H1 (cell line): Measurements from ENCODE around the gene PDE3A. TPM values are rescaled to one million over a fixed set of nuclear protein-coding genes. Genes with fewer than 3 reads are reported as not detected.

Experiments
- CTCF ChIA-PET: fragments of 300-600 bp; sonication (Branson Sonifier 250); formaldehyde crosslinking; loops from one replicate; lab custom pipeline; 2021; ENCODE audit not compliant: partially characterized antibody; lab: Charles Lee
- POLR2A ChIA-PET: fragments of 300-600 bp; sonication (Branson Sonifier 250); formaldehyde crosslinking; loops from one replicate; lab custom pipeline; 2021; ENCODE audit warnings: inconsistent platforms; ENCODE audit not compliant: partially characterized antibody; lab: Charles Lee
- DNase-seq, 2 experiments: peaks; one replicate each; pipeline versions ENCODE4 v3.0.0 to v3.0.0-alpha.2; 2010 to 2022; ENCODE audit warnings: low spot score in 2 of 2, low read depth in 1 of 2, mixed read lengths in 1 of 2
- FAIRE-seq: peaks from 2 replicates; lab custom pipeline; 2011; peaks lifted over from hg19 to GRCh38; lab: Jason Lieb, UNC
- H2AFZ ChIP-seq: 2 replicates; pipeline ENCODE4 v1.8.1; 2012; ENCODE audit warnings: low read length, inconsistent platforms
- H2AK5ac ChIP-seq: 2 replicates; pipeline ENCODE4 v1.6.1; 2013; ENCODE audit warnings: low read depth, low read length
- H2BK120ac ChIP-seq: replicated peaks from 2 replicates; pipeline ENCODE3; 2013; ENCODE audit warnings: low read depth, low read length, inconsistent platforms
- H2BK12ac ChIP-seq: 2 replicates; pipeline ENCODE4 v1.6.1; 2013; ENCODE audit warnings: low read depth, low read length
- H2BK15ac ChIP-seq: 2 replicates; pipeline ENCODE4 v1.6.1; 2013; ENCODE audit warnings: low read length
- H2BK20ac ChIP-seq: 2 replicates; pipeline ENCODE4 v1.6.1; 2013; ENCODE audit warnings: low read length
- H2BK5ac ChIP-seq: 2 replicates; pipeline ENCODE4 v1.6.1; 2013; ENCODE audit warnings: low read depth, low read length
- H3K14ac ChIP-seq: 2 replicates; pipeline ENCODE4 v1.6.1; 2013; ENCODE audit warnings: inconsistent platforms; ENCODE audit not compliant: insufficient read length
- H3K18ac ChIP-seq: 2 replicates; pipeline ENCODE4 v1.6.1; 2013; ENCODE audit warnings: low read length; ENCODE audit errors: extremely low read depth
- H3K23ac ChIP-seq: 2 replicates; pipeline ENCODE4 v1.6.1; 2013; ENCODE audit warnings: inconsistent platforms; ENCODE audit not compliant: insufficient read length
- H3K23me2 ChIP-seq: 2 replicates; pipeline ENCODE4 v1.6.1; 2013; ENCODE audit warnings: low read depth, low read length
- H3K27ac ChIP-seq: 2 replicates; pipeline ENCODE4 v1.6.1; 2011; ENCODE audit warnings: low read depth, low read length, inconsistent platforms
- H3K27me3 ChIP-seq, 4 experiments: replicated peaks in 1 of 4; 1 replicate in 1 of 4; 2 replicates in 3 of 4; pipeline versions ENCODE4 v1.6.1 to v1.8.1; 2011 to 2013; ENCODE audit warnings: low read length in 3 of 4, mild to moderate bottlenecking in 3 of 4, inconsistent platforms in 2 of 4, mixed read lengths in 2 of 4, moderate library complexity in 1 of 4; ENCODE audit not compliant: control insufficient read depth in 3 of 4, insufficient read depth in 3 of 4; ENCODE audit errors: extremely low read depth in 1 of 4
- H3K36me3 ChIP-seq, 4 experiments: 2 replicates each; pipeline versions ENCODE4 v1.6.1 to v1.8.1; 2011 to 2013; ENCODE audit warnings: mild to moderate bottlenecking in 4 of 4, low read length in 3 of 4, moderate library complexity in 2 of 4, control low read depth in 1 of 4, inconsistent platforms in 1 of 4; ENCODE audit not compliant: insufficient read depth in 4 of 4, control insufficient read depth in 2 of 4
- H3K4ac ChIP-seq: replicated peaks from 2 replicates; pipeline ENCODE3; 2013; ENCODE audit warnings: low read length, low read depth, mixed read lengths, inconsistent platforms; ENCODE audit not compliant: insufficient read length
- H3K4me1 ChIP-seq, 4 experiments: replicated peaks in 1 of 4; 1 replicate in 1 of 4; 2 replicates in 3 of 4; pipeline versions ENCODE4 v1.6.1 to v1.8.1; 2011 to 2013; ENCODE audit warnings: low read length in 3 of 4, inconsistent platforms in 2 of 4, mixed read lengths in 1 of 4; ENCODE audit not compliant: insufficient read depth in 4 of 4, control insufficient read depth in 3 of 4
- H3K4me2 ChIP-seq, 2 experiments: 2 replicates each; pipeline versions ENCODE4 v1.6.1 to v1.8.1; 2011 to 2013; ENCODE audit warnings: low read depth in 2 of 2, low read length in 2 of 2, control low read depth in 1 of 2, inconsistent platforms in 1 of 2, mild to moderate bottlenecking in 1 of 2; ENCODE audit not compliant: insufficient read depth in 1 of 2
- H3K4me3 ChIP-seq, 4 experiments: fragments of 200-600, 300-600 bp in 1 of 4; sonication (generic), shearing (Covaris generic), sonication (Bioruptor Twin) in 1 of 4; 2 replicates each; pipeline versions ENCODE4 v1.5.1 to v1.8.1; 2011 to 2016; ENCODE audit warnings: low read length in 4 of 4, low read depth in 3 of 4, control low read depth in 2 of 4, inconsistent platforms in 2 of 4, mild to moderate bottlenecking in 2 of 4, mixed read lengths in 1 of 4, moderate library complexity in 1 of 4; ENCODE audit not compliant: insufficient read depth in 2 of 4; ENCODE audit errors: extremely low read depth in 1 of 4
- H3K56ac ChIP-seq: replicated peaks from 2 replicates; pipeline ENCODE3; 2013; ENCODE audit warnings: low read depth, mild to moderate bottlenecking, mixed read lengths, low read length, inconsistent platforms; ENCODE audit not compliant: insufficient read length
- H3K79me1 ChIP-seq: 2 replicates; pipeline ENCODE4 v1.6.1; 2013; ENCODE audit warnings: low read depth, low read length, control low read depth
- H3K79me2 ChIP-seq, 2 experiments: 2 replicates each; pipeline versions ENCODE4 v1.6.1 to v1.8.1; 2012 to 2013; ENCODE audit warnings: low read length in 2 of 2, mild to moderate bottlenecking in 2 of 2, inconsistent platforms in 1 of 2; ENCODE audit not compliant: insufficient read depth in 2 of 2, control insufficient read depth in 1 of 2
- H3K9ac ChIP-seq, 4 experiments: replicated peaks in 1 of 4; 1 replicate in 1 of 4; 2 replicates in 3 of 4; pipeline versions ENCODE4 v1.6.1 to v1.8.1; 2011 to 2013; ENCODE audit warnings: low read depth in 3 of 4, low read length in 3 of 4, control low read depth in 2 of 4, mild to moderate bottlenecking in 2 of 4, moderate library complexity in 2 of 4, inconsistent platforms in 1 of 4; ENCODE audit errors: extremely low read depth in 1 of 4
- H3K9me3 ChIP-seq, 2 experiments: 2 replicates each; pipeline versions ENCODE4 v1.6.1 to v1.8.1; 2012 to 2013; ENCODE audit warnings: mild to moderate bottlenecking in 2 of 2, moderate library complexity in 2 of 2, control low read depth in 1 of 2, inconsistent platforms in 1 of 2, low read depth in 1 of 2, low read length in 1 of 2, mixed read lengths in 1 of 2; ENCODE audit not compliant: insufficient read depth in 2 of 2
- H4K20me1 ChIP-seq, 2 experiments: replicated peaks in 1 of 2; 2 replicates each; pipeline versions ENCODE3 to v1.8.1; 2011 to 2013; ENCODE audit warnings: inconsistent platforms in 2 of 2, low read length in 2 of 2, mild to moderate bottlenecking in 1 of 2; ENCODE audit not compliant: insufficient read depth in 2 of 2, control insufficient read depth in 1 of 2
- H4K5ac ChIP-seq: 2 replicates; pipeline ENCODE4 v1.6.1; 2013; ENCODE audit warnings: low read length, low read depth, mixed read lengths, inconsistent platforms; ENCODE audit not compliant: insufficient read length
- H4K8ac ChIP-seq: 2 replicates; pipeline ENCODE4 v1.8.0; 2013; ENCODE audit warnings: mild to moderate bottlenecking, moderate library complexity, low read length, inconsistent platforms; ENCODE audit not compliant: insufficient read depth; ENCODE audit errors: extremely low read depth
- H4K91ac ChIP-seq: replicated peaks from 2 replicates; pipeline ENCODE3; 2013; ENCODE audit warnings: low read length, mixed read lengths, inconsistent platforms; ENCODE audit not compliant: insufficient read length
- CHD1 ChIP-seq: IDR thresholded peaks from 2 replicates; pipeline ENCODE4 v1.6.1; 2012; ENCODE audit warnings: low read depth, low read length, improper control_type of control experiment
- CHD2 ChIP-seq: IDR thresholded peaks from 2 replicates; pipeline ENCODE4 v1.6.1; 2012; ENCODE audit warnings: low read length, improper control_type of control experiment
- CREB1 ChIP-seq: IDR thresholded peaks from 2 replicates; pipeline ENCODE4 v1.6.1; 2012; ENCODE audit warnings: inconsistent platforms
- E2F6 ChIP-seq: IDR thresholded peaks from 2 replicates; pipeline ENCODE4 v1.6.1; 2012; ENCODE audit warnings: inconsistent platforms
- KDM5A ChIP-seq: fragments of 200-600 bp; IDR thresholded peaks from 2 replicates; pipeline ENCODE4 v1.7.1; 2012; ENCODE audit warnings: mild to moderate bottlenecking, low read length, inconsistent platforms, mixed read lengths
- MAX ChIP-seq: IDR thresholded peaks from 2 replicates; pipeline ENCODE4 v1.6.1; 2012; ENCODE audit warnings: inconsistent platforms
- NANOG ChIP-seq: IDR thresholded peaks from 2 replicates; pipeline ENCODE4 v1.6.1; 2011; ENCODE audit warnings: low read length, low read depth, mild to moderate bottlenecking, inconsistent platforms; ENCODE audit not compliant: insufficient read depth, poor library complexity, severe bottlenecking
- WGBS, 2 experiments: shearing (Covaris generic) in 1 of 2; methylation state at CpG; one replicate each; pipeline versions ENCODE4 v1.1.6 to v1.1.7; 2013 to 2015; ENCODE audit warnings: low lambda C conversion rate in 2 of 2, mixed read lengths in 2 of 2, inconsistent platforms in 1 of 2, low coverage in 1 of 2, missing lambda C conversion rate in 1 of 2; ENCODE audit not compliant: insufficient replicate concordance in 2 of 2, insufficient coverage in 1 of 2, insufficient read length in 1 of 2; ENCODE audit errors: extremely low coverage in 1 of 2, missing lambda C conversion rate in 1 of 2; 5-methylcytosine and 5-hydroxymethylcytosine counted together
- polyA plus RNA-seq, 7 experiments: library from polyadenylated mRNA; depleted of rRNA in 3 of 7; stranded (reverse) in 5 of 7; unstranded in 2 of 7; fragments of >200 nt in 5 of 7; fragments of 200-250 nt in 2 of 7; gene quantifications; 1 replicate in 5 of 7; 2 replicates in 1 of 7; 4 replicates in 1 of 7; pipeline versions ENCODE4 v1.2.1 to v1.2.3, GENCODE V29; 2011 to 2013; ENCODE audit warnings: missing spikeins in 2 of 7, mixed read lengths in 2 of 7
- total RNA-seq: library from RNA; stranded (reverse); fragmentation: NEBNext Ultra II Directional; extraction: Animal tissue kit (Norgen Biotek cat#: 25700); gene quantifications from 2 replicates; pipeline ENCODE4 v1.2.1, GENCODE V29; 2021

PDE3A gene
- total and polyA plus RNA-seq, 2 of the 8 experiments (the other 6 are each of a cell fraction or from before 2014, with no cell fraction given), result 1.4 to 3.4 TPM

- ChIA-PET POLR2A (no interaction called here), CTCF (interaction anchor here (1.4 kb wide), 1 partner anchor 15 kb away, joined by 4 read pairs; no protein-coding TSS in a partner anchor)
- WGBS, 2 experiments, result 76% methylated on average over 1 of the region's 1 CpG; no CpG with 5 or more reads in 1 of the 2 experiments
- Histone ChIP-seq H3K4me2 (no peak overlapping the region), H3K4ac (no peak overlapping the region), H3K27ac (no peak overlapping the region), H3K23me2 (no peaks in the 10 kb centered on the region), H2BK12ac (no peak overlapping the region), H3K27me3 (no peaks in the 10 kb centered on the region), H3K23ac (no peak overlapping the region), H3K9me3 (no peaks in the 10 kb centered on the region), H2AFZ (no peak overlapping the region), H4K5ac (no peak overlapping the region), H3K79me2 (no peaks in the 10 kb centered on the region), H3K9ac (no peak overlapping the region), H3K4me3 (no peak overlapping the region), H2BK5ac (no peak overlapping the region), H4K20me1 (no peaks in the 10 kb centered on the region), H3K36me3 (no peaks in the 10 kb centered on the region), H3K4me1 (peaks cover 0 to 10% (median 6%) of the 10 kb centered on the region in 4 experiments; a peak in 4 of 7 replicates), H2BK120ac (no peak overlapping the region), H3K18ac (no peak overlapping the region), H3K14ac (no peak overlapping the region), H2BK15ac (no peak overlapping the region), H3K56ac (no peak overlapping the region), H2BK20ac (no peak overlapping the region), H4K8ac (no peak overlapping the region), H3K79me1 (no peaks in the 10 kb centered on the region), H2AK5ac (no peak overlapping the region), H4K91ac (no peak overlapping the region)
- no peak for FAIRE-seq
- no peak for DNase-seq
- TF ChIP-seq NANOG (no peak), CREB1 (no peak), CHD2 (no peak), CHD1 (no peak), E2F6 (no peak), KDM5A (no peak), MAX (no peak)
These were observed 72.1 kb downstream of the PDE3A start for GRCh38 chr12:20440408-20440807.
